NCI-H1930 (cell line): ENCODE measurements around the gene TIMD4.
"Not testable (repeated sequence)": the region's sequence is repeated elsewhere in the genome, so short reads cannot be mapped to it uniquely, and the experiment has no call there.

Experiments used
- DNase-seq, 2 experiments: peaks; one replicate each; lab custom pipeline; 2025; lab: John Stamatoyannopoulos, UW

The TIMD4 gene

DNA sequence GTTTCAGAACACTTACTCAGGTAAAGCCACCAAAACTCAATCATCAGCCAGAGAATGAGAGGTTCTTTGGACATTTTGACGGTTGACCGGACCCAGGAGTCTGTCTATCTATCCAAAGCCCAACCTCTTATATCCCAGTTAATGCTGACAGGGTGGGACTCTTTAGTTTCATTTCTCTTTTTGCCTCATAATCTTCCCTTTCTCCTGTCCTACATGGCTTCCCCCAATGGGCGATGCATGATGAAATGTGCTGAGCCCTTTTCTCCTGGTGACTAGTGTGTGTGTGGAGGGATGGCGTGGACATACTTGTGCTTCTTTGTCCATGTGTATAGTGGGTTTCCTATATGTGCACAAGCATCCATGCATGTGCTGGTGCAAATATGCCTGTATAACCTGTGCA lies at the start of gene TIMD4:
TIMD4 (minus strand) TSS at position 102 of the 400 bp plus-strand sequence; CDS start at position 74, 28 bp downstream.
- no peak for DNase-seq

DNA sequence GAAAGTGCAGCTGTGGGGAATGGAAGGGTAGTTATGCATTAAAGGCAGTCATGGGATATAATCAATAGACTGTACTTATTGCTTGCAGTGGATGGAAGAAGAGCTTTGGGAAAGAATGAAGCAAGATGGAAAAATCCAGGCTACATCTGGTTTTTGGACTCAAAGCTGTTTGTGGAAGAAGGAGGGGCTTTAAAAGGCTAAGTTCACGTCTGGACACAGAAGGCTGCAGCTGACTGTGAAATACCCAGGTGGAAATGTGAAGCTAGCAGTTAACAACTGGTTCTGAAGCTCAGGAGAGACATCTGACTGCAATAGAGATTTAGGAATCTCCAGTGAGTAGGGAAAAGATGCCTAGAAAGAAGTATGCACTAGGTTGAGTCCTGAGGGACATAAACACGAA lies 43.2 kb upstream of the TIMD4 start:
- DNase-seq = no peak

DNA sequence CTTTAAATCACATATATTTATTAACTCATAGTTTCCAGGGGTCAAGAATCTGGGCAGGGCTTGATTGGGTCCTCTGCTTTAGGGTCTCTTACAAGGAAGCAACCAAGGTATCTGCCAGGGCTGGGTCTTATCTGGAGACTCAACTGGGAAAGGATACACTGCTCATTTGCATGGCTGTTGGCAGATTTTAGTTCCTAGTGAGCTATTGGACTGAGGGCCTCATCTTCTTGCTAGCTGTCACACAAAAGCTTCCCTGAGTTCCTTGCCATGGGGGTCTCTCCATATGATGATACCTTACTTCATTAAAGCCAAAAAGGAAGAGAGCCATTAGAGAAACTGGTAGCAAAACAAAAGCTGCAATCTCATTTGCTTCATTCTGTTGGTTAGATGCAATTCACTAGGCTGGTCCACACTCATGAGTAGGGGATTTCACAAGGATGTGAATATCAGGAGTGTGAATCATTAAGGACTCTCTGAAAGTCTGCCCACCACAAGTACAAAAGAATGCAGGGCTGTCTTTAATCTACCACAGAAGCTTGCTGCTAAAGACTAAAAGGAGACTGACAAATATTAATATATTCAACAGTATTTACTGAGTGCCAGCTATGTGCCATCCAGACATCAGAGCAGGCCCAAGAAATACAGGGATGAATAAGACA lies 42.0 kb upstream of the TIMD4 start:
- no peak for DNase-seq

GRCh38 chr5:156991714-156992113 lies 28.7 kb upstream of the TIMD4 start:
- no peak for DNase-seq

- DNase-seq = no peak
These were observed 21.0 kb upstream of the TIMD4 start for GRCh38 chr5:156984064-156984463.

GRCh38 chr5:156981481-156981880 lies 18.5 kb upstream of the TIMD4 start:
- no peak for DNase-seq

DNA sequence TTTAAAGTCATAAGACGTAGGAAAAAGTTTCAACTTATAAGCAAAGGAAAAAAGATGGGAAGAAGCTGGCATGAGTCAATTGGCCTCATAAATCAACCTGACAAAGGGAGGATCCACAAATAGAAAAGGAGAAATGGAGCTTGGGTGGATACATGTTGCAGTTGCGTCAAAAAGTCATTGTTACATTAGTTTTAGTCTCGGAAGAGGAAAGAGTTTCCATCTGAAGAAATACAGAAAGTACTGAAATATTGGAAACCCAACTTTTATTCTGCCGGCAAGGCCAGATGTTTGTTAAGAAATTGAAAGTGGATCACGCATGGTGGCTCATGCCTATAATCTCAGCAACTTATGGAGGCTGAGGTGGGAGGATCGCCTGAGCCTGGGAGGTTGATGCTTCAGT lies 11.3 kb upstream of the TIMD4 start:
- no peak for DNase-seq

GRCh38 chr5:156971848-156972525 lies 9.0 kb upstream of the TIMD4 start:
- no peak for DNase-seq

GRCh38 chr5:156971415-156971814 lies 8.4 kb upstream of the TIMD4 start:
- DNase-seq = no peak

GRCh38 chr5:156967386-156967785 lies 4.4 kb upstream of the TIMD4 start:
- DNase-seq = not testable (repeated sequence)

- no peak for DNase-seq
These were observed 6.7 kb downstream of the TIMD4 start for GRCh38 chr5:156956321-156956720.

DNA sequence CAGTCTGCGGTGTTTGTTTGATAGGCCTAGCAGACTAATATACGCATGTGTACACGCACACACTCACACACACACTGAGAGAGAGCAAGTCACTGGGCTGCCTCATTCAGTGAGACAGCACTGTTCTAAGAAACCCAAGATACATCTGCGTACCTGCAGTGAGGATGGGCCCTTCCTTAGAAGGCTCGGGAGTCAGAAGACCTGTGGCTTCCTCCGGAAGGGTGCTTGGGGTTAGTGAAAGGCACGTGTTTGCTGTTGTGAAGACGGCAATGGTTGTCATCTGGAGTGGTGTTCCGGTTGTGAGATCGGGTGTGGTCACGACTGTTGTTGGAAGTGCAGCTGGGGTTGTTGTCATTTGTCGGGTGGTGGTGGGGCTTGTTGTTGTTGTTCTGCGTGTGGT lies 11.7 kb downstream of the TIMD4 start:
- DNase-seq = no peak

DNA sequence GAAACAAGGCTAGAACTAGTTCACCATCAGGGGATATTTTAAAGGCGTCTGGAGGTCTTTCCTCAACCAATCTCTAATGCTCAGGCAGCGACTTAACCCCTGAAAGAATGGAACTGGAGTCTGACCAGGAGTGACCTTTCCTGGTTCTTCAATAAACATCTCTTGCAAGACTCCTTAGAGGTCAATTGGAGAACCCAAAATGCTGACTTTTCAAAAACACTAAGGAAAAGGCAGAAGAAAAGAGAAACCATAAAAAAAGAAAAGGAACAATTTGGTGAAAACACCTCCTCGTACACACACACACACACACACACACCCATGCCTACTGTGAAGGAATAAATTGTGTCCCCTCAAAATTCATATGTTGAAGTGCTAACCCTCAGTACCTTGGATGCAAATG lies 12.3 kb downstream of the TIMD4 start:
- no peak for DNase-seq

GRCh38 chr5:156949424-156949823 lies 13.6 kb downstream of the TIMD4 start:
- DNase-seq = no peak

DNA sequence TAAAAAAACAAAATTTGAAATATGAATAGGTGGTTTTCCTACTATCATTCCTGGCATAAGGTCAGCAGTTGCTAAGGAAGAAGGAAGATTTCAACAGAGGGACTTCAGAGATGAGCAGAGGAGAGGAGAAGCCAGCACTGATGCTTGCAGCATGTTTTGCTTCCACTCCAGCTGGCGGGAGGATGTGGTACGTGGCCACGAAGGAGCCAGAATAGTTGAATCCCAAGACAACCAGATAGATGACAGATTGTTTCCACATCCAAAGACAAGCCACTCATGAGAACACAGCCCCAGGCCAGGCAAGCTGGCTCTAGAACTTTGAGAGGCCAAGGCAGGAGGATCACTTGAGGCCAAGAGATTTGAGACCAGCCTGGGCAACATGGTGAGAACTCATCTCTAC lies 15.1 kb downstream of the TIMD4 start:
- DNase-seq = no peak

GRCh38 chr5:156942064-156942463 lies 21.0 kb downstream of the TIMD4 start:
- DNase-seq = no peak

- not testable (repeated sequence) for DNase-seq
These were observed 22.6 kb downstream of the TIMD4 start for GRCh38 chr5:156940462-156940861.

GRCh38 chr5:156936972-156937371 lies 26.1 kb downstream of the TIMD4 start:
- DNase-seq = no peak

- no peak for DNase-seq
These were observed 28.4 kb downstream of the TIMD4 start for GRCh38 chr5:156934450-156935211.

- DNase-seq = no peak
These were observed 33.6 kb downstream of the TIMD4 start for GRCh38 chr5:156929366-156929948.

GRCh38 chr5:156927545-156927944 lies 35.5 kb downstream of the TIMD4 start:
- no peak for DNase-seq

DNA sequence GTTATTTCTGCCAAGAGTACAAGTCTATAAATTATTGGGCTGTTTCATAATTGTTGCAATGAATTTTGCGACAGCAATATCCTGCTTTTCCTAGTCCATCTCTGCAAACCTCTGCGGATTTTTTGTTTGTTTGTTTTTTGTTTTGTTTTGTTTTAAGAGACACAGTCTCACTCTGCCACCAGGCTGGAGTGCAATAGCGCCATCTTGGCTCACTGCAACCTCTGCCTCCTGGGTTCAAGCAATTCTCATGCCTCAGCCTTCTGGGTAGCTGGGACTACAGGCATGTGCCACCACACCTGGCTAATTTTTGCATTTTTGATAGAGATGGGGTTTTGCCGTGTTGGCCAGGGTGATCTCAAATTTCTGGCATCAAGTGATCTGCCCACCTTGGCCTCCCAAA lies 37.3 kb downstream of the TIMD4 start:
- DNase-seq = not testable (repeated sequence)
